Caco-2 (cell line): ENCODE results near the gene SHOC1. TPM values are rescaled to one million over a fixed set of nuclear protein-coding genes. Genes with fewer than 3 reads are reported as not detected.

Source experiments
- BruUV-seq: library from RNA; stranded (reverse); fragments of 400-500 nt; replicated peaks from 2 replicates; lab custom pipeline; 2021; lab: Mats Ljungman, UMichigan
- CTCF ChIA-PET: fragments of 300-600 bp; sonication (Branson Sonifier 250); formaldehyde crosslinking; loops from one replicate; lab custom pipeline; 2022; ENCODE audit warnings: antibody characterized with exemption; lab: Charles Lee
- POLR2A ChIA-PET: fragments of 300-600 bp; sonication (Branson Sonifier 250); formaldehyde crosslinking; loops from one replicate; lab custom pipeline; 2022; ENCODE audit warnings: antibody characterized with exemption; lab: Charles Lee
- DNase-seq, 2 experiments: peaks; one replicate each; pipeline versions ENCODE4 v3.0.0 to v3.0.0-alpha.2; 2020 to 2022
- H3K27me3 ChIP-seq: replicated peaks from 2 replicates; pipeline ENCODE4 v1.6.0; 2011; ENCODE audit warnings: low read length; ENCODE audit not compliant: control insufficient read depth, insufficient read depth
- H3K36me3 ChIP-seq: 2 replicates; pipeline ENCODE4 v1.5.1; 2011; ENCODE audit warnings: low read length; ENCODE audit not compliant: control insufficient read depth, insufficient read depth
- H3K4me1 ChIP-seq: fragments of 250-450 bp; sonication (Bioruptor Pico); 2 replicates; pipeline ENCODE4 v1.5.1; 2020; ENCODE audit warnings: mild to moderate bottlenecking
- H3K4me3 ChIP-seq: 2 replicates; pipeline ENCODE4 v1.5.1; 2011; ENCODE audit warnings: low read depth, mild to moderate bottlenecking, control low read depth, low read length
- H3K9me3 ChIP-seq: fragments of 250-450 bp; sonication (Bioruptor Pico); 2 replicates; pipeline ENCODE4 v1.5.1; 2020; ENCODE audit warnings: mild to moderate bottlenecking, moderate library complexity
- H3K27ac Mint-ChIP-seq: one replicate; pipeline ENCODE4 v1.8.0; 2022; ENCODE audit warnings: mixed read lengths; ENCODE audit not compliant: unreplicated experiment
- H3K27me3 Mint-ChIP-seq: one replicate; pipeline ENCODE4 v1.8.0; 2022; ENCODE audit warnings: mixed read lengths; ENCODE audit not compliant: insufficient read depth, unreplicated experiment
- H3K36me3 Mint-ChIP-seq: one replicate; pipeline ENCODE4 v1.8.0; 2022; ENCODE audit warnings: mild to moderate bottlenecking, mixed read lengths; ENCODE audit not compliant: insufficient read depth, unreplicated experiment
- H3K4me1 Mint-ChIP-seq: one replicate; pipeline ENCODE4 v1.8.0; 2022; ENCODE audit warnings: low read depth, mixed read lengths; ENCODE audit not compliant: unreplicated experiment
- H3K4me3 Mint-ChIP-seq: one replicate; pipeline ENCODE4 v1.8.0; 2022; ENCODE audit warnings: mild to moderate bottlenecking, moderate library complexity, mixed read lengths; ENCODE audit not compliant: unreplicated experiment
- H3K9me3 Mint-ChIP-seq: one replicate; pipeline ENCODE4 v1.8.0; 2022; ENCODE audit warnings: mixed read lengths; ENCODE audit not compliant: unreplicated experiment
- intact Hi-C: fragments of 100-400 bp; cut with micrococcal nuclease; formaldehyde crosslinking; loops from one replicate; pipeline ENCODE4 v1.10.0; 2022; ENCODE audit not compliant: unreplicated experiment
- total RNA-seq: library from RNA; stranded (reverse); gene quantifications from 2 replicates; pipeline ENCODE4 v1.2.3, GENCODE V29; 2022
- TF ChIP-seq, protein P1 (sequence below), 2 experiments: fragments of 200-600 bp in 1 of 2; IDR thresholded peaks; 1 replicate in 1 of 2; 2 replicates in 1 of 2; pipeline versions ENCODE4 v1.5.1 to v1.8.0; 2011 to 2022; ENCODE audit warnings: antibody characterized with exemption in 1 of 2, control low read depth in 1 of 2, inconsistent platforms in 1 of 2, low read depth in 1 of 2, low read length in 1 of 2, mild to moderate bottlenecking in 1 of 2, moderate library complexity in 1 of 2; ENCODE audit not compliant: insufficient read depth in 1 of 2, severe bottlenecking in 1 of 2, unreplicated experiment in 1 of 2

Gene SHOC1
- total RNA-seq, 1 experiment from 2014 or later, result not detected

DNA sequence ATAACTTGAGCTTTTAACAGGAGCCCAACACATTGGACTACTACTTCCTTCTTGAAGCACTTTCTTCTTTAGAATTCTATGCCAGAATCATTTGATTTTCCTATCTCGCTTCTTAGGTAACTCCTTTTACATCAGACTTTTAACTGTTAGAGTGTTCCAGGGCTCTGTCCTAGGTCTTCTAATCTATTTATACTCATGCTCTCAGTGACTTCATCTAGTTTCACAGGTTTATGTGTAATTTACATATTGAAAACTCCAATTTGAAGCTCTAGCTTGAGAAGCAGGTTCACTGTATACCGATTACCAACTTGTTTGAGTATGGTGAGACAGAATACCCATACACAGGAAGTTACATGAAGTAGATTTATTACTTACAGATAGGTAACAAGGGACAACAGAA is 11.3 kb downstream of the SHOC1 start:
- no peaks in the 10 kb centered on the region for H3K9me3 Mint-ChIP-seq
- Histone ChIP-seq H3K4me3 (no peak overlapping the region), H3K4me1 (no peaks in the 10 kb centered on the region), H3K36me3 (no peaks in the 10 kb centered on the region), H3K27me3 (no peaks in the 10 kb centered on the region), H3K9me3 (no peaks in the 10 kb centered on the region; the same call in 1 of the 2 replicates)
- TF ChIP-seq, protein P1, sequence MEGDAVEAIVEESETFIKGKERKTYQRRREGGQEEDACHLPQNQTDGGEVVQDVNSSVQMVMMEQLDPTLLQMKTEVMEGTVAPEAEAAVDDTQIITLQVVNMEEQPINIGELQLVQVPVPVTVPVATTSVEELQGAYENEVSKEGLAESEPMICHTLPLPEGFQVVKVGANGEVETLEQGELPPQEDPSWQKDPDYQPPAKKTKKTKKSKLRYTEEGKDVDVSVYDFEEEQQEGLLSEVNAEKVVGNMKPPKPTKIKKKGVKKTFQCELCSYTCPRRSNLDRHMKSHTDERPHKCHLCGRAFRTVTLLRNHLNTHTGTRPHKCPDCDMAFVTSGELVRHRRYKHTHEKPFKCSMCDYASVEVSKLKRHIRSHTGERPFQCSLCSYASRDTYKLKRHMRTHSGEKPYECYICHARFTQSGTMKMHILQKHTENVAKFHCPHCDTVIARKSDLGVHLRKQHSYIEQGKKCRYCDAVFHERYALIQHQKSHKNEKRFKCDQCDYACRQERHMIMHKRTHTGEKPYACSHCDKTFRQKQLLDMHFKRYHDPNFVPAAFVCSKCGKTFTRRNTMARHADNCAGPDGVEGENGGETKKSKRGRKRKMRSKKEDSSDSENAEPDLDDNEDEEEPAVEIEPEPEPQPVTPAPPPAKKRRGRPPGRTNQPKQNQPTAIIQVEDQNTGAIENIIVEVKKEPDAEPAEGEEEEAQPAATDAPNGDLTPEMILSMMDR (IDR thresholded peaks at IDR 0.05; ENCODE audit: insufficient read depth in 1 of 2, low read depth in 1 of 2, low read length in 1 of 2, severe bottlenecking in 1 of 2, unreplicated experiment in 1 of 2), result no peak
- H3K27ac Mint-ChIP-seq, result no peak overlapping the region
- intact Hi-C loops, result no loop called here
- no peaks in the 10 kb centered on the region for H3K4me1 Mint-ChIP-seq
- no peak for DNase-seq
- no peaks in the 10 kb centered on the region for H3K27me3 Mint-ChIP-seq
- no peak overlapping the region for H3K4me3 Mint-ChIP-seq
- no TSS peak for BruUV-seq
- no peaks in the 10 kb centered on the region for H3K36me3 Mint-ChIP-seq
- ChIA-PET POLR2A (no interaction called here), CTCF (no interaction called here)

DNA sequence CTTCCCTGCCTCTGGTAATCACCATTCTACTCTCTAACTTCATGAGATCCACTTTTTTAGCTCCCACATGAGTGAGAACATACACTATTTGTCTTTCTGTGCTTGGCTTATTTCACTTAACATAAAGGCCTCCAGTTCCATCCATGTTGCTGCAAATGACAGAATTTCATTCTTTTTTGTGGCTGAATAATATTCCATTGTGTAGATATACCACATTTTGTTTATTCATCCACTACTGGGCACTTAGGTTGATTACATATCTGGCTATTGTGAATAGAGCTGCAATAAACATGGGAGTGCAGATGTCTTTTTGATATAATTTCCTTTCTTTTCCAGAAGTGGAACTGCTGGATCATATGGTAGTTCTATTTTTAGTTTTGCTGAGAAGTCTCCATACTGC is 28.7 kb downstream of the SHOC1 start:
- Histone ChIP-seq H3K4me3 (no peak overlapping the region), H3K27me3 (no peaks in the 10 kb centered on the region), H3K4me1 (no peaks in the 10 kb centered on the region), H3K9me3 (no peaks in the 10 kb centered on the region), H3K36me3 (no peaks in the 10 kb centered on the region)
- Mint-ChIP-seq H3K36me3 (no peaks in the 10 kb centered on the region), H3K27ac (no peak overlapping the region), H3K4me1 (no peaks in the 10 kb centered on the region), H3K27me3 (no peaks in the 10 kb centered on the region), H3K4me3 (no peak overlapping the region), H3K9me3 (peaks cover 9% of the 10 kb centered on the region)
- no TSS peak for BruUV-seq
- TF ChIP-seq, protein P1 (IDR thresholded peaks at IDR 0.05; ENCODE audit: insufficient read depth in 1 of 2, low read depth in 1 of 2, low read length in 1 of 2, severe bottlenecking in 1 of 2, unreplicated experiment in 1 of 2), result no peak
- POLR2A ChIA-PET, result no interaction called here
- no peak for DNase-seq
- intact Hi-C loops, result no loop called here
- CTCF ChIA-PET, result no interaction called here

DNA sequence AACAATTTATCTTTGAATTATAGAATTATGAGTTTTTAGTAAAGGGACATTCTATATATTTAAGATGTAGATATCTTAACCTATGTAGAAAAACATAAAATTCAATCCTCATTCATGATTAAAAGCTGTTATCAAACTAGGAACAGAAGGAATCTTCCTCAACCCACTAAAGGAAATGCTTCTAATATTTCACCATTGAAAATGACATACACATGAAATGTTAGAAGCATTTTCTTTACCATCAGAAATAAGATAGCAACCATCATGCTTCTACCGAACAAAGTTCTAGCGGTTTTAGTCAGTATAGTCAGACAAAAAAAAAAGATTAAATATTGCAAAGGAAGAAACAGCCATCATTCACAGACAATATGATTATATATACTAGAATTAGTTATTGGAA is 32.2 kb downstream of the SHOC1 start:
- ChIA-PET CTCF (interaction anchor here (0.7 to 1.0 kb wide), 2 partner anchors 310 to 312 kb away, joined by 4 to 9 read pairs; no protein-coding TSS in a partner anchor), POLR2A (no interaction called here)
- Histone ChIP-seq H3K27me3 (no peaks in the 10 kb centered on the region), H3K9me3 (no peaks in the 10 kb centered on the region), H3K4me3 (no peak overlapping the region), H3K4me1 (no peaks in the 10 kb centered on the region), H3K36me3 (no peaks in the 10 kb centered on the region)
- TF ChIP-seq, protein P1 (IDR thresholded peaks at IDR 0.05; ENCODE audit: insufficient read depth in 1 of 2, low read depth in 1 of 2, low read length in 1 of 2, severe bottlenecking in 1 of 2, unreplicated experiment in 1 of 2), result no peak
- Mint-ChIP-seq H3K27me3 (no peaks in the 10 kb centered on the region), H3K9me3 (peaks cover 9% of the 10 kb centered on the region), H3K36me3 (no peaks in the 10 kb centered on the region), H3K27ac (no peak overlapping the region), H3K4me1 (no peaks in the 10 kb centered on the region), H3K4me3 (no peak overlapping the region)
- DNase-seq, result no peak
- intact Hi-C loops, result loop anchor here (5.0 kb wide), 1 partner anchor 135 kb away; the partner anchor contains the start of gene UGCG
- BruUV-seq, result no TSS peak
